HG03378 (cell line): ENCODE measurements around the gene CORO7.
"Not testable (repeated sequence)": the region's sequence is repeated elsewhere in the genome, so short reads cannot be mapped to it uniquely, and the experiment has no call there.

Experiments used
- ATAC-seq: cut with Tn5 transposase; IDR thresholded peaks from one replicate; pipeline ENCODE4 v1.9.1; 2021; ENCODE audit warnings: mild to moderate bottlenecking, moderate library complexity; ENCODE audit not compliant: unreplicated experiment

Gene CORO7

DNA sequence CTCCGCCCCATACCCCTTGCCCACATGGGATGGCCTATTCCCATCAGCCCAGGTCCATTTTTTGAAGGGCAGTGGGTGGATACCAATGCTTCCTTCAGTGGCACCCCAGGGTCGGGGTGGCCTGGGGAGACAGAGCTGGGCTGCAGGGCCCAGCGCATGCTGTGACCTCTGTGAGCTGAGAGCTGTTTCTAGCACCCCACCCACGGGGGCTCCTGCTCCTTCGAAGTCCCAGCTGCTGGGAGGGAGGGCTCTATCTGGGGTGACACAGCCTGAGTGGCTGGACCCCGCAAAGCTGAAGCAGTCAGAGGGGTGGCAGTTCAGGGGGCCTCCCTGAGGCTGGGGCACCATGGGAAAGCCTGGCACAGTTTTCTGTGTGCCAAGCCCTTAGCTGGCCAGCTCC lies 76.0 kb downstream of the CORO7 start:
- no peak for ATAC-seq

DNA sequence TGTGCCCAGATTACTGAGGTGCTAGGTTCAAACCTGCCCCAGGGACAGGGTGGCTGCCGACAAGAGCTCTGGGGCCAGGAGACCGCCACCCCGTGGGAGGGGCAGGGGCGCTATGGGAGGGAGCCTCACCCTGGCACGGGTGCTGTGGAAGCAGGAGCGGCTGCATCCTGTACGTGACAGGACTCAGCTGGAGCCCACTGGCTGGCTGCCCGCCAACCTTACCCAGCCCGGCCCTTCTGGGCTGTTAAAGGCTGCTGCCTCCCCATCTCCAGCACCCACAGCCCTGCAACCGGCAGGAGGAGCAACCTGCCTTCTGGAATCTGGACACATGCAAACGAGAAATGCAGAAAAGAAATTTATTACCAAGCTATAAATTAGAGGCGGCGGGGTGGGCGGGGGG lies 76.5 kb downstream of the CORO7 start:
- ATAC-seq, result no peak

DNA sequence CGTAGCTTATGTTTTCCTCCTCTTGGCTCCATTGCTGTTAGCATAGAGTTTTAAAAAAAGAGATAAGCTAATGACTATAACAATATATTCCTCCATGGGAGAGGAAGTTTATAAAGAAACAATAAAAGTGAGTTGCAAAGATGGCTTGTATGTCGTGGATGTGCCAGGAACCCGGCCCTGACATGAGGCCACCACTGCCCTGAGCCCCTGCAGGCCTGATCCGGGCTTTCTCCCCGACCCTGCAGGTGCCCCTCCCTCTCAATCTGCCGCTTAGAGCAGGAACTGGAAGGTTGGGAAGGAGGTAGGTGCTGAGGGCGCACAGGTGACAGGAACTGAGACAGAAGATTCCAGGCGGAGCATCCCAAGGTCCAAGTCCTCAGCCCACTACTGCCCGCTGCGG lies 76.9 kb downstream of the CORO7 start:
- ATAC-seq, result no peak

DNA sequence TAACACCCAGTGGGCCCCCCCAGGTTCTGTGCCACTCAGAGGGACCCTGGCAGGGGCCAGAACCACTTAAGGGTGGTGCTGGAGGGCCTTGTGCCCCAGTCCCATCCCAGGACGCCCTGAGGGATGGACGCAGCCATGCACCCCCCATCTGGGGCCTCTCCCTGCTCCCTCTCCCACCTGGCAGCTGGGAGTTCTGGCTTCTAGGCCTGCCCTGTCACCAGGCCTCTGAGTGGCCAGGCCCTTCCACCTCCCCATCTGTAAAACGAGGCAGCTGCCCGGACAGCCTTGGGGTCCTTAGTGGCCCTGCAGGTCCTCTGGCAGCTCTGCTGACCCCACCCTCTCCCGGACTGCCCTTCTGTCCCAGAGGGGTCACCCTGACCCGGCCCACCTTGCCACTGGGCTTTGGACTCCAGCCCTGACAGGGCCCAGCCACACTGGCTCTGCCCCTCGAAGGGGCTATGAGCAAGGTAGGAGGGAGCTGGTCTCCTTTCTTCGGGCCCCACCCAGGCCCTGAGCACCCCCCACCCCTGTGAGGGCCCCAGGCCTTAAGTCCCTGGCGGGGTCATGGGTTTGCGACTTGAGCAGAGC lies 77.6 kb downstream of the CORO7 start:
- ATAC-seq, result no peak

DNA sequence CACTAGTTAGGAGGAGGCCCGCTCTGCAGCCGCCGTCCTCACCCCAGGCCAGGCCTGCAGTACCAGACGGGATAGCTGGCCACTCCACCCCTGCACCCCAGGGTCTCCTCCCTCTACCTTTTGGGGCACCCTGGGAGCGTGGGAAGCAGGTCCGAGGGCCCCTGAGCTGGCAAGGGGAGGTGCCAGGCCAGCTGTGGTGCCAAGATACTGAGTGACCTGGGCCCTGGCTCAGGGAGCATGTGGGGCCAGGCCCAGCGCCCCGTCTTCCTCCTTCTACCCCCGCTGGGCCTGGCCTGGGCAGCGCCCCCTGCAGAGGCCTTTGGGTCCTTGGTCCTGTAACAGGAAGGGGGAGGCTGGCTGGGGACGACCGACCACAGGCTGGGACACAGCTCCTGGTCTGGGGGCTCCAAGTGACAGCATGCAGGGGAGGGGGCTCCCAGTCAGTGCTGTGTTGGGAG lies 78.2 kb downstream of the CORO7 start:
- ATAC-seq, result no peak

DNA sequence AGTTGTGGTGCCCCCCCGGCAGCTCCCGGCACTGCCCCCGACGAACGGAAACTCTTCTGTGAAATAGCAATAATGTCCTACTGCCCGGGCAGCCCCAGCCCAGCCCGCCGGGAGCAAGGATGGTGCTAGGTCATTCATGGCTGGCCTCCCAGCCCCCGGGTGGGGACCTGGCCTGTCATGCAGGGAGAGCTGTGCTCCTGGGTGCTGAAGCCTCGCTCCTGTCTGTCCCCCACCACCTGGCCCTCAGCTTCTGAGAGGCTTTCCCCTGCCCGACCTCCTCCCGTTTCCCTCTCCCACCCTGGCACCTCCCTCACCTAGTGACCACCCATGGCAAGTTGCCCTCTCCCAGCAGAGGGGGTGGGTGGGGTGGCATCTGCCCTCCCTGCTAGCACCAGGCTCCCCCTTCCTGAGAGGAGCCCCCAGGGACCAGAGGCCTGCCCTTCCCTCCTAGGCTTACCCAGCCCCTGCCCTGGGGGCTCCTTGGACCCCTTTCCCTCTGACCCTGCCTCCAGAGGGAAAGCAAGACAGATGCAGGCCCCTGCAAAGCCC lies 78.8 kb downstream of the CORO7 start:
- no peak for ATAC-seq

DNA sequence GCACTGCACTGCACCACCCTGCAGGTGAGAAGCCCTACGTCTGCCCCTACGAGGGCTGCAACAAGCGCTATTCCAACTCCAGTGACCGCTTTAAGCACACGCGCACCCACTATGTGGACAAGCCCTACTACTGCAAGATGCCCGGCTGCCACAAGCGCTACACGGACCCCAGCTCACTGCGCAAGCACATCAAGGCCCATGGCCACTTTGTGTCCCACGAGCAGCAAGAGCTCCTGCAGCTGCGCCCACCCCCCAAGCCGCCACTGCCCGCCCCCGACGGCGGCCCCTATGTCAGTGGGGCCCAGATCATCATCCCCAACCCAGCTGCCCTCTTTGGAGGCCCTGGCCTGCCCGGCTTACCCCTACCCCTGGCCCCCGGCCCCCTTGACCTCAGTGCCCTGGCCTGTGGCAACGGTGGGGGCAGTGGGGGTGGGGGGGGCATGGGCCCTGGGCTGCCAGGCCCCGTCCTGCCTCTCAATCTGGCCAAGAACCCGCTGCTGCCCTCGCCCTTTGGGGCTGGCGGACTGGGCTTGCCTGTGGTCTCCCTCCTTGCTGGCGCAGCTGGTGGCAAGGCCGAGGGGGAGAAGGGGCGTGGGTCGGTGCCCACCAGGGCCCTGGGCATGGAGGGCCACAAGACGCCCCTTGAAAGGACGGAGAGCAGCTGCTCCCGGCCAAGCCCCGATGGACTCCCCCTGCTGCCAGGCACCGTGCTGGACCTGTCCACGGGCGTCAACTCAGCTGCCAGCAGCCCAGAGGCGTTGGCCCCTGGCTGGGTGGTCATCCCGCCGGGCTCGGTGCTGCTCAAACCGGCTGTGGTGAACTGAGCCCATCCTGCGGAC lies 79.5 kb downstream of the CORO7 start:
- no peak for ATAC-seq

DNA sequence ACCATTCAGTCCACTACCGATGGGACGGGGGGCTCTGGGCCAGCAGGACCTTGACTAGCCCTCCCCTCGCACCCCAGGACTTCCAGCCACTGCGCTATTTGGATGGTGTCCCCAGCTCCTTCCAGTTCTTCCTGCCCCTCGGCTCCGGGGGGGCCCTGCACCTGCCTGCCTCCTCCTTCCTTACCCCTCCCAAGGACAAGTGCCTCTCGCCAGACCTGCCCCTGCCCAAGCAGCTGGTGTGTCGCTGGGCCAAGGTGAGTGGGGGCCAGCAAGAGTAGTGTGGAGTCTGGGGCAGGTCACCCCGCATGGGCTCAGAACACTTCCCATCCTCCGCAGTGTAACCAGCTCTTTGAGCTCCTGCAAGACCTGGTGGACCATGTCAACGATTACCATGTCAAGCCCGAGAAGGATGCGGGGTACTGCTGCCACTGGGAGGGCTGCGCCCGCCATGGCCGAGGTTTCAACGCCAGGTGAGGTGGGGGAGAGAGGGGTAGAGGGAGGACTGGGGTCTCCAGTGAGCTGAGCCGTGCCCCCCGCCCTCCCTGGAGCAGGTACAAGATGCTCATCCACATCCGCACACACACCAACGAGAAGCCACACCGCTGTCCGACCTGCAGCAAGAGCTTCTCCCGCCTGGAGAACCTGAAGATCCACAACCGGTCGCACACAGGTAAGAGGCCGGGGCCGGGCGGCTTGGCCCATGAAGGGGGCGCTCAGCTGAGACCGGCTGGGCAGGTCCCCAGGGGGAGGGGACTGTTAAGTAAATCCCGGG lies 81.5 kb downstream of the CORO7 start:
- no peak for ATAC-seq

DNA sequence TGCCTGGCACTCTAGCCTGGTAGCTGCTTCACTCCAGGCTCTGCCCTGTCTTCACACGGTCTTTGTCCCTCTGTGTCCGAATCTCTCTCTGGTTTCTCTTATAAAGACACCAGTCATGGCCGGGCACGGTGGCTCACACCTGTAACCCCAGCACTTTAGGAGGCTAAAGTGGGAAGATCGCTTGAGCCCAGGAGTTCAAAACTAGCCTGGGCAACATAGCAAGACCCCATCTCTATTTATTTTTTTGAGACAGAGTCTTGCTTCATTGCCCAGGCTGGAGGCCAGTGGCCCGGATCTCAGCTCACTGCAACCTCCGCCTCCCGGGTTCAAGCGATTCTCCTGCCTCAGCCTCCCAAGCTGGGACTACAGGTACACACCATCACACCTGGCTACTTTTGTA lies 82.7 kb downstream of the CORO7 start:
- ATAC-seq, result not testable (repeated sequence)

DNA sequence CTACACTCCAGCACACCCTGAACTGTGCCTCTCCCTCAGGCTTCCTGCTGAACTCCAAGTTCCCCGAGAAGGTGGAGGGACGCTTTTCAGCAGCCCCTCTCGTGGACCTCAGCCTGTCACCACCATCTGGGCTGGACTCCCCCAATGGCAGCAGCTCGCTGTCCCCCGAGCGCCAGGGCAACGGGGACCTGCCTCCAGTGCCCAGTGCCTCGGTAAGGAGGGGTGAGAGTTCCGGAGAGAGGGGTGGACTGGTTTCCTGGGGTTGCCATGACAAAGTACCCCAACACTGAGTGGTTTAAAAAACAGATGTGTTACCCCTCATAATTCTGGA lies 83.1 kb downstream of the CORO7 start:
- no peak for ATAC-seq

DNA sequence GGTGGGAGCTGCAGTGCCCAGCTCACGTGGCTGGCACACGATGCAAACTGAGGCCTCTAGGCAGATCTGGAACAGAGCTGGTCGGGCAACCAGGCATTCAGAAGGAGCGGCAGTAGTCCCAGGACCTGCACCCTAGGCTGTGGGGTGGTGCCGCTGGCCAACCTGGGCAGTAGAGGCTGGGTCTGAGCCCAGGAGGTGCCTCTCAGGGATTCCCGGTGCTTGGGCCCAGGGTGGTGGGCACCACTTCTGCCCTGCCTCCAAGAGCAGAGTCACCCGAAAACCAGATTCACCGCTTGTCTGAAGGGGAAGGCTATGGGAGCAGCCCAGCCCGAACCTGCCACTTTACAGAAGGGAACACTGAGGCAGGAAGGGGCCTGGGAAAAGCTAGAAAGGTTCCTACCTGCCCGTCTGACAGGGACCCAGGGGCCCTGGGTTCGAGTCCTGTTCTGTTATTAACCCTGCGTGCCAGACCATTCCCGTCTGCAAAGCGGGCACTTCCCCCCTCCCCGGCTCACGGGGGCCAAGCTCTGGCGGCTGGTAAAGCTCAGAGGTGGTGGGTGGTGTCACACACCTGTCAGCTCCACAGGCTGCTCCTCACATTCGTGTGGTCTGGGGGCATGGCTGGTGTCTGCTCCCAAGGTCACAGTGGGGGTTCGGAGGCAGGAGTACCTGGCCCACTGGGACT lies 83.6 kb downstream of the CORO7 start:
- no peak for ATAC-seq

DNA sequence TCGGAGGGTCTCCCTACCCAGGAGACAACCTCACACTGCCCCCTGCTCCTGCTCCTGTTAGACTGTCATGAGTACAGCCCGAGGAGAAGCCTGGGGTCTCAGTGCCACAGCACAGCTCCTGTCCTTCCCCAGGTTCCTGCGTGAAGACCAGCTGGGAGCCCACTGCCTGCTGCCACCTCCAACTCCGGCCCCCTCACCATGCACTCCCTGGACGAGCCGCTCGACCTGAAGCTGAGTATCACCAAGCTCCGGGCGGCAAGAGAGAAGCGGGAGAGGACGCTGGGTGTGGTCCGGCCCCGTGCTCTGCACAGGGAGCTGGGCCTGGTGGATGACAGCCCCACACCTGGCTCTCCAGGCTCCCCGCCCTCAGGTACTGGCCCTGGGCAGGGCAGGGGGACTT lies 84.3 kb downstream of the CORO7 start:
- ATAC-seq, result no peak

DNA sequence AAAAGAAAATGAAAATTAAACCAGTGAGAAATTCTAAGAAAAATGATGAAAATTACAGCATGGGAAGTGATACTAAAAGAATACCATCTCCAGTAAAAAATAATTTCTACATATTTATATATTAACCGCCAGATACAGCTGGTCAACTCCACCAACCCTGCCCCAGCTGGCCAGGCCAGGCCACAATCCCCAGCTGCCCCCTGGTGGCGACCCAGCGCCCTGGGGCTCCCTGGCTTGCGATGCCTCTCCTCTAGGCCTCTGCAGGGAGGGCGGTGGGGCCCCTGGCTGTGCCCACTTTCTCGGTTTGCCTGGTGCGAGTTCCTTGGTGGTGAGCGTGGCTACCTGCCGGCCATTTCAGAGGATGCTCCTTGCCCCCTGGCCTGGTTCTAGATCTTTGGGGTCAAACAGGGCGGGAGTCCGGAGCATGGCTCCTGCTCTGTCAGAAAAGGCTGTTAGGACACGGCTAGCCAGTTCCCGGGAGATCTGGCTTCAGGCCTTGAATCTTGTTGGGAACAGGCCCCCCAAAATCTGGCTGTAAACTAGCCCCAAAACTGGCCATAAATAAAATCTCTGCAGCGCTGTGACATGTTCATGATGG lies 86.0 kb downstream of the CORO7 start:
- no peak for ATAC-seq

DNA sequence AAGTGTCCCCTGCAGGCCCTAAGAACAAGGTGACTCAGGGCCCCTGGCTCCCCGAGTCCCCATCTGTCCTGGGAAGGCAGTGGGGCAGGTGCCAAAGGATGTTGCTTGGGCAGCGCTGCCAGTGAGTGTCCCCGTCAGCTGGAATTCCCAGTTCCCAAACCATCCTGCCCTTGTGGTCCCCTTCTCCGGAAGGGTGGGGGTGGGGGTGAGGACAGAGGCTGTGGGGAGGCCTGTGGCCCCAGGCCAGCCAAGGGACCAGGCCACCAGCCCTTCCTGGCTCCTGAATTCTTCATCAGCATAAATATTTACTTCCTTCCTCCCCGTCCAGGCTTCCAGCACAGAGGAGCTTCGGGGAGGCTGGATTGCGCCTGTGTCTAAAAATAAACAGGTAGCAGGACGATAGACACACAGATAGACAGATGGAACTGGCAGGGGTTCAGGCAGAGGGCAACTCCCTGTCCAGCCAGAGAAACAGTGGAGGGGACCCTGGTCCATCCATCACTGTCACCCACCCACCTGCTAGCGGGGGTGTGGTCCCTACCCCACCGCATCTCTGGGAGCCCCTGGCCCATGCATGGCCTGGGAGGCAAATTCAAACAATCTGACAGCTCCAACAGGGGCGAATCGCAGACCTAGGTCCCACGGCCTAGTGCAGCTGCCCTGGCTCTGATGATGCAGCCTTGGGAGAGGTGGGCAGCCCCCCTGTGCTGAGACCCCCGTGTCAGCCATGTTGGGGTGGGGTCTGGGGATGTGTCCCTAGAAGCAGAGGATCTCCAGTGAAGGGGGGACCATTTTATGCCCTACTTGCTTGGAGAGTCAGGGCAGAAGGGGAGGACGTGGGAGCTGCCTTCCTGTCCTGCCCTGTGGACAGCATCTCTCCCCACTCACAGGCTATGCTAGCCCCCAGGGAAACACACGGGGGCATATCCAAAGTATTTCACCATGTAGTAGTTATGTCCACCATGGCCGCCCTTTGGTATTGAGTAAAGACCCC lies 87.3 kb downstream of the CORO7 start:
- no peak for ATAC-seq

DNA sequence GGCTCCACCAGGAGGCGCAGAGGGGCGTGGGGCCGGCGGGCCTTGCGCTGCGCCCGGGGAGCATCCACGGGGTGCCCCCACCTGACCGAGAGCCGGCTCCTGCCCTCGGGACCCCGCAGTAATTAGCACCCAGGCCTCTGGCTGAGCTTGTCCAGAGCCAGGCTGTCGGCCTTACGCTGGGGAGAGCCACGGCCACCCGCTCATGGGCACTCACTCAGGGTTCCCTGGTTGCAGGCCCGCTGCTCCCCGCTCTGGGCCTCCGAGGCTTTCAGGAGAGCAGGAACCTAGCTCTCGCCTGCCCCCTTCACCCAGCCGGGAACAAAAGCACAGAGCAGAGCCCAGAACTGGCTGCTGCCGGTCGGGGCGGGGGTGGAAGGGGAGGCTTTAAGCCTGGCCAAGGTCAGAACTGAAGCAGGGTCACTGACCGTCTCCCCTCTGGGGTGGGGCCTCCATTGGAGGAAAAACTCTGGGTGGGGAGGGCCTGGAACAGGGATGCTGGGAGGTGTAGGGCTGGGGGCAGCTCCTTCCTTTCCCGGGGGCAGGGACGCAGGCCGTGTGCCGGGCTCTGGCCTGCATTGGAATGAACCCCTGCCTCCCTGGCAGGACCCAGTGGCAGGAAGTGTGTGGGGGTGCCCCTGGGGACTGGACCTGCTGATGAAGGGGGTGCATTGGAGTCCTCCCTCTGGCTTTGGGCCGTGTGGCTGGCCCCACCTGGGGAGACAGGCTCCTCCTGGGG lies 88.2 kb downstream of the CORO7 start:
- ATAC-seq, result no peak

DNA sequence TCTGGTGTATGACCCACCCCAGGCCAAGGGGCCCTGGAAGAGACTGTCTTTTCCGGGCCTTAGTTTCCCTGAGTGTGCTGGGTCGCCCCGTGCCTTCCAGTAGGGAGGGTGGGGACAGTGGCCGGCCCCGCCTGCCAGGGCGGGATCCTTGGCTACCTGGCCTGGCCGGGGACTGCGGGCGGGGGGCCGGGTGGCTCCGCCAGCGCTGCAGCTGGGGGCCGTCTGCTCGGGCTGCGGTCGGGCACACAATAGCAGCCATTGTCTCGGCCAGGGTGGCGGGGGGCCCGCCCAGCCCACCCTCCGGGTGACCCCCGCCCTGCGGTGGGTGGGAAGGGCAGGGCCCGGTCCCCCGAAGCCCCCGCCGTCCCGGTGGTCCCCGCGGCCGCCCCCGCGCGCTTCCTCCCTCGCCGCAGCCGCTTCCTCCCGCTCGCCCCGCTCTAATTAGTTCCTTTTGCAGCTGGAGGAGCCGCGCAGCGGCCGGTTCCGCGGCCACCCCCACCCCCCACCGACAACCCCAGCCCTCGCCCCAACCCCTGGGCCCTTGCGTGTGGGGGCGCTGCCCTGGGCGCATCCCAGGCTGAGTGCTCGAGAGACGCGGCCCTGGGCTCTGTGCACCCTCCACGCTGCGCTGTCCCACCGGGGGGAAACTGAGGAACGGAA lies 88.9 kb downstream of the CORO7 start:
- no peak for ATAC-seq

DNA sequence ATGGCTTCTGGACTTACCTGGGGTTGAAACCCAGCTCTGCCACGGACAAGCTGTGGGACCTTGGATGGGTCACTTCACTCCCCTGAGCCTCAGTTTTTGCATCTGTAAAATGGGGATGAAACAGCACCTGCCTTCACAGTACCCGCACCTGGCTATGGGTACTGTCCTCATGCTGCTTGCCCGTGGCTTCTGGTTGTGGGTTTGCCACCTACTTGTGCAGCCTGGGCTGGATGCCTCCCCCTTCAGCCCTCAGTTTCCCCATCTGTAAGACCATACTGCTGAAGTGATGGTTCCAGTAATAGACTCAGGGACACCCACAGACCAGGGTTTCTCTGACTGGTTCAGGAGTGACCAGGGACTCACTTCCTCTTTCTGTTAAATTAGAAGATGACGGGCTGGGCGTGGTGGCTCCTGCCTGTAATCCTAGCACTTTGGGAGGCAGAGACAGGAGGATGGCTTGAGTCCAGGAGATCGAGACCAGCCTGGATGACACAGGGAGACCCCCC lies 91.1 kb downstream of the CORO7 start:
- ATAC-seq, result no peak
